K562 (cell line): ENCODE measurements around the gene TTC24. TPM values are rescaled to one million over a fixed set of nuclear protein-coding genes. Genes with fewer than 3 reads are reported as not detected.

Experiments
- C11orf30 ChIP-seq: fragments of 450-650 bp; IDR thresholded peaks from 2 replicates; pipeline ENCODE4 v1.6.1; 2016; ENCODE audit warnings: low read depth, mild to moderate bottlenecking
- E2F3 ChIP-seq: fragments of 250-450 bp; sonication (Bioruptor Pico); IDR thresholded peaks from 2 replicates; pipeline ENCODE4 v1.4.0; 2020; ENCODE audit warnings: mild to moderate bottlenecking
- HDAC6 ChIP-seq: IDR thresholded peaks from 2 replicates; pipeline ENCODE4 v1.6.1; 2012; ENCODE audit warnings: low read depth, mild to moderate bottlenecking, control low read depth, inconsistent platforms, low read length, moderate library complexity
- MXI1 ChIP-seq: IDR thresholded peaks from 2 replicates; pipeline ENCODE4 v1.6.1; 2011; ENCODE audit warnings: low read depth, mild to moderate bottlenecking, improper control_type of control experiment, low read length
- TRIM28 ChIP-seq: fragments of 450-650 bp; IDR thresholded peaks from 2 replicates; pipeline ENCODE4 v1.6.1; 2017
- U2AF1 ChIP-seq: fragments of 200-400 bp; formaldehyde crosslinking; optimal IDR thresholded peaks from 2 replicates; pipeline ENCODE3; 2017; ENCODE audit warnings: mild to moderate bottlenecking, low read depth, low read length, moderate library complexity
- ZNF134 ChIP-seq: fragments of 250-450 bp; sonication (Bioruptor Pico); conservative IDR thresholded peaks from 2 replicates; pipeline ENCODE4 v1.4.0; 2020
- ZNF197 ChIP-seq: fragments of 200-800 bp; sonication (Bioruptor generic); IDR thresholded peaks from 2 replicates; pipeline ENCODE4 v1.6.1; 2016; ENCODE audit warnings: low read depth, missing genetic modification characterization, missing compliant biosample characterization
- polyA plus RNA-seq, 8 experiments: library from polyadenylated mRNA; depleted of rRNA in 4 of 8; stranded (reverse) in 5 of 8; unstranded in 3 of 8; fragments of >200 nt; fragmentation: Nextera tagmentation in 2 of 8; fragmentation: Illumina TruSeq in 1 of 8; extraction: Ambion mirVana in 2 of 8; extraction: Trizol in 1 of 8; gene quantifications; 2 replicates each; pipeline versions ENCODE4 v1.2.1 to v1.2.3, GENCODE V29; 2011 to 2014; ENCODE audit warnings: inconsistent platforms in 1 of 8, missing spikeins in 1 of 8
- total RNA-seq, 7 experiments: library from RNA; depleted of rRNA in 6 of 7; stranded (reverse); fragments of >200 nt in 6 of 7; fragmentation: Illumina TruSeq in 2 of 7; extraction: Trizol in 2 of 7; gene quantifications; 2 replicates each; pipeline versions ENCODE4 v1.2.1 to v1.2.3, GENCODE V29; 2011 to 2021; ENCODE audit warnings: low replicate concordance in 1 of 7
- TF ChIP-seq, protein P1 (sequence below): IDR thresholded peaks from 3 replicates; pipeline ENCODE4 v1.6.1; 2011; ENCODE audit warnings: borderline replicate concordance, mild to moderate bottlenecking; ENCODE audit not compliant: insufficient read length, insufficient read depth
- TF ChIP-seq, protein P2 (sequence below), 2 experiments: IDR thresholded peaks; 2 replicates each; pipeline ENCODE4 v1.6.1; 2011; ENCODE audit warnings: borderline replicate concordance in 1 of 2, control low read depth in 1 of 2, low read depth in 1 of 2, low read length in 1 of 2, mild to moderate bottlenecking in 1 of 2, mixed read lengths in 1 of 2, moderate library complexity in 1 of 2; ENCODE audit not compliant: insufficient read depth in 1 of 2, insufficient read length in 1 of 2, poor library complexity in 1 of 2, severe bottlenecking in 1 of 2; ENCODE audit errors: extremely low read depth in 1 of 2
- TF ChIP-seq, protein P3 (sequence below), 3 experiments: fragments of 200-800 bp in 1 of 3; fragments of 250-450 bp in 1 of 3; fragments of 450-650 bp in 1 of 3; sonication (Bioruptor Pico) in 1 of 3; sonication (Bioruptor generic) in 1 of 3; formaldehyde crosslinking in 1 of 3; IDR thresholded peaks; 2 replicates each; pipeline versions ENCODE4 v1.6.1 to v1.8.0; 2016 to 2022; ENCODE audit warnings: mild to moderate bottlenecking in 2 of 3, missing genetic modification characterization in 2 of 3, missing compliant biosample characterization in 1 of 3, moderate library complexity in 1 of 3
- TF ChIP-seq, protein P4 (sequence below): fragments of 250-450 bp; sonication (Bioruptor Pico); IDR thresholded peaks from 2 replicates; pipeline ENCODE4 v1.5.0; 2021
- TF ChIP-seq, protein P5 (sequence below): sonication (generic); formaldehyde crosslinking; IDR thresholded peaks from 2 replicates; pipeline ENCODE4 v1.8.1; 2023; ENCODE audit warnings: mild to moderate bottlenecking, missing genetic modification reagents
- TF ChIP-seq, protein P6 (sequence below): IDR thresholded peaks from 3 replicates; pipeline ENCODE4 v1.6.1; 2011; ENCODE audit warnings: borderline replicate concordance, mild to moderate bottlenecking, moderate library complexity; ENCODE audit not compliant: insufficient read length; ENCODE audit errors: extremely low read depth

The TTC24 gene
- total and polyA plus RNA-seq, 9 of the 15 experiments (the other 6 are each of a cell fraction or from before 2014, with no cell fraction given): not detected

DNA sequence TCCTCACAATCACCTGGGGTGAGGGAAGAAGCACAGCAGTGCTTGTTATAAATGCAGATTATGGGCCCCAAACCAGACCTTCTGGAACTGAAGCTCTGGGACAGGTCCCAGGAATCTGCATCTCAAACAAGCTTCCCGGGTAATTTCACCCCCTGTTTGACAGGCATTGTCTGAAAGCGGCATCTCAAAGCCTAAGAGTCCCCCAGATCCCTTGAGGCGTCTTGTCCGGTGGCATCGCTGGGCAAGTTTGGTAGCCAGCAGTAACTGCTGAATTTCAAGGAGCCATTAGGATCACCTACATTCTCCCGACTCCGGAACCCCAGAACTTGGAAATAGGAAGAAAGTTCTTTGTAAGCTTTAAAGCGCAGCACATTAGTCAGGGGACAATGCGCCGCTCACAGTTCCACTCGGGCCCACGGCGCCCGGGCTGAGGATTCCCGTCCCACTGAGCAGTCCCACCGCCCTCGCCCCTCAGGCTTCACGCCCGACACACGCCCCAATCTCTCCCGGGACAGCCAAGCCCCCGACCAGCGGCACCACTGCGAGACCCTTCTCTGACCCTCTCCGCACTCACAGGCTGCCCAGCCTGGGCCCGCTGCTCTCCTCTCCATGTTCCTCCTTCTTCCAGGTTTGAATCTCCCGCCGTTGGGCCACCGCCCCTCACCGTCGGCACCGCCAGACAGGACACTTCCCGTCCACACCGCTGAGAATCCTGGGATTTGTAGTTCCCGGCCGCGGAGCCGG lies 7.4 kb upstream of the TTC24 start, which contains the start of gene IQGAP3 (continued):
- TF ChIP-seq, protein P1, sequence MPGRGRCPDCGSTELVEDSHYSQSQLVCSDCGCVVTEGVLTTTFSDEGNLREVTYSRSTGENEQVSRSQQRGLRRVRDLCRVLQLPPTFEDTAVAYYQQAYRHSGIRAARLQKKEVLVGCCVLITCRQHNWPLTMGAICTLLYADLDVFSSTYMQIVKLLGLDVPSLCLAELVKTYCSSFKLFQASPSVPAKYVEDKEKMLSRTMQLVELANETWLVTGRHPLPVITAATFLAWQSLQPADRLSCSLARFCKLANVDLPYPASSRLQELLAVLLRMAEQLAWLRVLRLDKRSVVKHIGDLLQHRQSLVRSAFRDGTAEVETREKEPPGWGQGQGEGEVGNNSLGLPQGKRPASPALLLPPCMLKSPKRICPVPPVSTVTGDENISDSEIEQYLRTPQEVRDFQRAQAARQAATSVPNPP: no peak
- TF ChIP-seq E2F3 (CRISPR knock-in tag) (0 out of 2 replicates have a peak, but pooled peaks have one; percentile 43), ZNF197 (no peak), HDAC6 (no peak), MXI1 (peak; percentile 69; the same call in 1 of the 2 replicates), U2AF1 (no peak), ZNF134 (CRISPR knock-in tag) (no peak), TRIM28 (no peak), C11orf30 (peak; percentile 67)
- TF ChIP-seq, protein P2, sequence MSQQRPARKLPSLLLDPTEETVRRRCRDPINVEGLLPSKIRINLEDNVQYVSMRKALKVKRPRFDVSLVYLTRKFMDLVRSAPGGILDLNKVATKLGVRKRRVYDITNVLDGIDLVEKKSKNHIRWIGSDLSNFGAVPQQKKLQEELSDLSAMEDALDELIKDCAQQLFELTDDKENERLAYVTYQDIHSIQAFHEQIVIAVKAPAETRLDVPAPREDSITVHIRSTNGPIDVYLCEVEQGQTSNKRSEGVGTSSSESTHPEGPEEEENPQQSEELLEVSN (IDR thresholded peaks at IDR 0.05; ENCODE audit: borderline replicate concordance in 1 of 2, extremely low read depth in 1 of 2, insufficient read depth in 1 of 2, insufficient read length in 1 of 2, low read depth in 1 of 2, low read length in 1 of 2, poor library complexity in 1 of 2, severe bottlenecking in 1 of 2): peak; percentile 40 to 71
- TF ChIP-seq, protein P3, sequence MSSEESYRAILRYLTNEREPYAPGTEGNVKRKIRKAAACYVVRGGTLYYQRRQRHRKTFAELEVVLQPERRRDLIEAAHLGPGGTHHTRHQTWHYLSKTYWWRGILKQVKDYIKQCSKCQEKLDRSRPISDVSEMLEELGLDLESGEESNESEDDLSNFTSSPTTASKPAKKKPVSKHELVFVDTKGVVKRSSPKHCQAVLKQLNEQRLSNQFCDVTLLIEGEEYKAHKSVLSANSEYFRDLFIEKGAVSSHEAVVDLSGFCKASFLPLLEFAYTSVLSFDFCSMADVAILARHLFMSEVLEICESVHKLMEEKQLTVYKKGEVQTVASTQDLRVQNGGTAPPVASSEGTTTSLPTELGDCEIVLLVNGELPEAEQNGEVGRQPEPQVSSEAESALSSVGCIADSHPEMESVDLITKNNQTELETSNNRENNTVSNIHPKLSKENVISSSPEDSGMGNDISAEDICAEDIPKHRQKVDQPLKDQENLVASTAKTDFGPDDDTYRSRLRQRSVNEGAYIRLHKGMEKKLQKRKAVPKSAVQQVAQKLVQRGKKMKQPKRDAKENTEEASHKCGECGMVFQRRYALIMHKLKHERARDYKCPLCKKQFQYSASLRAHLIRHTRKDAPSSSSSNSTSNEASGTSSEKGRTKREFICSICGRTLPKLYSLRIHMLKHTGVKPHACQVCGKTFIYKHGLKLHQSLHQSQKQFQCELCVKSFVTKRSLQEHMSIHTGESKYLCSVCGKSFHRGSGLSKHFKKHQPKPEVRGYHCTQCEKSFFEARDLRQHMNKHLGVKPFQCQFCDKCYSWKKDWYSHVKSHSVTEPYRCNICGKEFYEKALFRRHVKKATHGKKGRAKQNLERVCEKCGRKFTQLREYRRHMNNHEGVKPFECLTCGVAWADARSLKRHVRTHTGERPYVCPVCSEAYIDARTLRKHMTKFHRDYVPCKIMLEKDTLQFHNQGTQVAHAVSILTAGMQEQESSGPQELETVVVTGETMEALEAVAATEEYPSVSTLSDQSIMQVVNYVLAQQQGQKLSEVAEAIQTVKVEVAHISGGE (CRISPR knock-in tag; IDR thresholded peaks at IDR 0.05): peak in 1 of 3 experiments; percentile 93; a peak in 2 of 6 replicates
- TF ChIP-seq, protein P4, sequence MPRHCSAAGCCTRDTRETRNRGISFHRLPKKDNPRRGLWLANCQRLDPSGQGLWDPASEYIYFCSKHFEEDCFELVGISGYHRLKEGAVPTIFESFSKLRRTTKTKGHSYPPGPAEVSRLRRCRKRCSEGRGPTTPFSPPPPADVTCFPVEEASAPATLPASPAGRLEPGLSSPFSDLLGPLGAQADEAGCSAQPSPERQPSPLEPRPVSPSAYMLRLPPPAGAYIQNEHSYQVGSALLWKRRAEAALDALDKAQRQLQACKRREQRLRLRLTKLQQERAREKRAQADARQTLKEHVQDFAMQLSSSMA: no peak
- TF ChIP-seq, protein P5, sequence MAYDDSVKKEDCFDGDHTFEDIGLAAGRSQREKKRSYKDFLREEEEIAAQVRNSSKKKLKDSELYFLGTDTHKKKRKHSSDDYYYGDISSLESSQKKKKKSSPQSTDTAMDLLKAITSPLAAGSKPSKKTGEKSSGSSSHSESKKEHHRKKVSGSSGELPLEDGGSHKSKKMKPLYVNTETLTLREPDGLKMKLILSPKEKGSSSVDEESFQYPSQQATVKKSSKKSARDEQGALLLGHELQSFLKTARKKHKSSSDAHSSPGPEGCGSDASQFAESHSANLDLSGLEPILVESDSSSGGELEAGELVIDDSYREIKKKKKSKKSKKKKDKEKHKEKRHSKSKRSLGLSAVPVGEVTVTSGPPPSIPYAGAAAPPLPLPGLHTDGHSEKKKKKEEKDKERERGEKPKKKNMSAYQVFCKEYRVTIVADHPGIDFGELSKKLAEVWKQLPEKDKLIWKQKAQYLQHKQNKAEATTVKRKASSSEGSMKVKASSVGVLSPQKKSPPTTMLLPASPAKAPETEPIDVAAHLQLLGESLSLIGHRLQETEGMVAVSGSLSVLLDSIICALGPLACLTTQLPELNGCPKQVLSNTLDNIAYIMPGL (CRISPR knock-in tag): no peak
- TF ChIP-seq, protein P6, sequence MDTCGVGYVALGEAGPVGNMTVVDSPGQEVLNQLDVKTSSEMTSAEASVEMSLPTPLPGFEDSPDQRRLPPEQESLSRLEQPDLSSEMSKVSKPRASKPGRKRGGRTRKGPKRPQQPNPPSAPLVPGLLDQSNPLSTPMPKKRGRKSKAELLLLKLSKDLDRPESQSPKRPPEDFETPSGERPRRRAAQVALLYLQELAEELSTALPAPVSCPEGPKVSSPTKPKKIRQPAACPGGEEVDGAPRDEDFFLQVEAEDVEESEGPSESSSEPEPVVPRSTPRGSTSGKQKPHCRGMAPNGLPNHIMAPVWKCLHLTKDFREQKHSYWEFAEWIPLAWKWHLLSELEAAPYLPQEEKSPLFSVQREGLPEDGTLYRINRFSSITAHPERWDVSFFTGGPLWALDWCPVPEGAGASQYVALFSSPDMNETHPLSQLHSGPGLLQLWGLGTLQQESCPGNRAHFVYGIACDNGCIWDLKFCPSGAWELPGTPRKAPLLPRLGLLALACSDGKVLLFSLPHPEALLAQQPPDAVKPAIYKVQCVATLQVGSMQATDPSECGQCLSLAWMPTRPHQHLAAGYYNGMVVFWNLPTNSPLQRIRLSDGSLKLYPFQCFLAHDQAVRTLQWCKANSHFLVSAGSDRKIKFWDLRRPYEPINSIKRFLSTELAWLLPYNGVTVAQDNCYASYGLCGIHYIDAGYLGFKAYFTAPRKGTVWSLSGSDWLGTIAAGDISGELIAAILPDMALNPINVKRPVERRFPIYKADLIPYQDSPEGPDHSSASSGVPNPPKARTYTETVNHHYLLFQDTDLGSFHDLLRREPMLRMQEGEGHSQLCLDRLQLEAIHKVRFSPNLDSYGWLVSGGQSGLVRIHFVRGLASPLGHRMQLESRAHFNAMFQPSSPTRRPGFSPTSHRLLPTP: no peak
